HepG2 (cell line): ENCODE results near the gene ARPP21. TPM values are rescaled to one million over a fixed set of nuclear protein-coding genes. Genes with fewer than 3 reads are reported as not detected.

Experiments used
- ATAC-seq: fragments of 200-7000 bp; cut with Tn5 transposase; 3 replicates; pipeline ENCODE4 v1.9.1; 2020; ENCODE audit warnings: mild to moderate bottlenecking, moderate library complexity
- BruUV-seq: library from RNA; stranded (reverse); fragments of 400-500 nt; replicated peaks from 2 replicates; lab custom pipeline; 2021; lab: Mats Ljungman, UMichigan
- CTCF ChIA-PET: fragments of 300-600 bp; formaldehyde crosslinking; extraction: SDS; loops from one replicate; lab custom pipeline; 2021; ENCODE audit warnings: low total read pairs, inconsistent platforms, low intra/inter-chr PET ratio; lab: Yijun Ruan, JAX
- POLR2A ChIA-PET: fragments of 350-600 bp; sonication (Branson Sonifier 250); formaldehyde crosslinking; loops from one replicate; lab custom pipeline; 2020; ENCODE audit warnings: antibody characterized with exemption, inconsistent platforms; lab: Yijun Ruan, JAX
- DNase-seq: peaks from one replicate; pipeline ENCODE4 v3.0.0-alpha.2; 2015; ENCODE audit warnings: low spot score
- FAIRE-seq: peaks from 3 replicates; lab custom pipeline; 2011; peaks lifted over from hg19 to GRCh38; lab: Jason Lieb, UNC
- H2AFZ ChIP-seq: one replicate; pipeline ENCODE4 v1.6.1; 2011; ENCODE audit warnings: low read length, inconsistent platforms
- H3K27ac ChIP-seq: fragments of 300-600 bp; 3 replicates; pipeline ENCODE4 v1.8.0; 2011; ENCODE audit warnings: mixed run types, mild to moderate bottlenecking, mixed read lengths, low read length, inconsistent platforms; ENCODE audit not compliant: insufficient read depth; ENCODE audit errors: extremely low read length
- H3K27me3 ChIP-seq, 2 experiments: fragments of 200-600 bp in 1 of 2; 2 replicates in 1 of 2; 3 replicates in 1 of 2; pipeline versions ENCODE4 v1.6.0 to v1.8.0; 2011; ENCODE audit warnings: low read length in 2 of 2, mild to moderate bottlenecking in 2 of 2, moderate library complexity in 2 of 2, inconsistent platforms in 1 of 2; ENCODE audit not compliant: insufficient read depth in 2 of 2, control insufficient read depth in 1 of 2
- H3K36me3 ChIP-seq, 2 experiments: fragments of 200-600 bp in 1 of 2; replicated peaks in 1 of 2; 2 replicates in 1 of 2; 3 replicates in 1 of 2; pipeline versions ENCODE4 v1.5.1 to v1.8.0; 2011; ENCODE audit warnings: low read length in 2 of 2, inconsistent platforms in 1 of 2; ENCODE audit not compliant: insufficient read depth in 2 of 2, control insufficient read depth in 1 of 2
- H3K4me1 ChIP-seq: 2 replicates; pipeline ENCODE4 v1.5.1; 2012; ENCODE audit warnings: low read length, inconsistent platforms; ENCODE audit not compliant: insufficient read depth
- H3K4me2 ChIP-seq: 2 replicates; pipeline ENCODE4 v1.6.0; 2011; ENCODE audit warnings: low read depth, low read length, inconsistent platforms
- H3K4me3 ChIP-seq, 3 experiments: fragments of 200-600 bp in 1 of 3; sonication (generic), shearing (Covaris generic) in 1 of 3; replicated peaks in 1 of 3; 2 replicates each; pipeline ENCODE4 v1.5.1; 2011 to 2016; ENCODE audit warnings: low read length in 3 of 3, inconsistent platforms in 2 of 3, low read depth in 2 of 3, mild to moderate bottlenecking in 2 of 3, control low read depth in 1 of 3, mixed read lengths in 1 of 3; ENCODE audit not compliant: insufficient read depth in 1 of 3
- H3K79me2 ChIP-seq: one replicate; pipeline ENCODE4 v1.6.1; 2011; ENCODE audit warnings: low read length, inconsistent platforms; ENCODE audit not compliant: insufficient read depth
- H3K9ac ChIP-seq: 2 replicates; pipeline ENCODE4 v1.6.0; 2011; ENCODE audit warnings: mild to moderate bottlenecking, low read depth, low read length, inconsistent platforms; ENCODE audit not compliant: insufficient read depth
- H3K9me3 ChIP-seq: 2 replicates; pipeline ENCODE4 v1.5.1; 2012; ENCODE audit warnings: mild to moderate bottlenecking, low read length
- H4K20me1 ChIP-seq: 2 replicates; pipeline ENCODE4 v1.6.0; 2011; ENCODE audit warnings: inconsistent platforms, mild to moderate bottlenecking, low read length, moderate library complexity; ENCODE audit not compliant: insufficient read depth
- BORCS8-MEF2B ChIP-seq: sonication (generic); formaldehyde crosslinking; IDR thresholded peaks from 2 replicates; pipeline ENCODE4 v1.8.0; 2022; ENCODE audit warnings: mild to moderate bottlenecking, missing genetic modification reagents
- FUBP1 ChIP-seq: sonication (generic); formaldehyde crosslinking; IDR thresholded peaks from 2 replicates; pipeline ENCODE4 v1.5.1; 2020; ENCODE audit warnings: missing genetic modification reagents, mild to moderate bottlenecking, borderline replicate concordance
- GABPB1 ChIP-seq: IDR thresholded peaks from 2 replicates; pipeline ENCODE4 v1.6.1; 2016; ENCODE audit warnings: mild to moderate bottlenecking, missing genetic modification reagents, moderate library complexity, missing compliant biosample characterization
- MED1 ChIP-seq: sonication (generic); formaldehyde crosslinking; IDR thresholded peaks from 2 replicates; pipeline ENCODE4 v1.4.0; 2020; ENCODE audit warnings: missing genetic modification reagents
- TFE3 ChIP-seq: IDR thresholded peaks from 2 replicates; pipeline ENCODE4 v1.6.1; 2016
- ZBTB25 ChIP-seq: IDR thresholded peaks from 2 replicates; pipeline ENCODE4 v1.6.1; 2018; ENCODE audit warnings: missing genetic modification reagents
- ZFP41 ChIP-seq: sonication (generic); formaldehyde crosslinking; IDR thresholded peaks from 2 replicates; pipeline ENCODE4 v1.4.0; 2020; ENCODE audit warnings: mild to moderate bottlenecking, missing genetic modification reagents, borderline replicate concordance
- ZFP82 ChIP-seq: sonication (generic); formaldehyde crosslinking; IDR thresholded peaks from 2 replicates; pipeline ENCODE4 v1.5.1; 2020; ENCODE audit warnings: mild to moderate bottlenecking, missing genetic modification reagents, borderline replicate concordance
- ZNF180 ChIP-seq: sonication (generic); formaldehyde crosslinking; IDR thresholded peaks from 2 replicates; pipeline ENCODE4 v1.4.0; 2020; ENCODE audit warnings: low read depth, missing genetic modification reagents, borderline replicate concordance
- ZNF230 ChIP-seq: sonication (generic); formaldehyde crosslinking; IDR thresholded peaks from 2 replicates; pipeline ENCODE4 v1.4.0; 2020; ENCODE audit warnings: mild to moderate bottlenecking, missing genetic modification reagents
- ZNF484 ChIP-seq: sonication (generic); formaldehyde crosslinking; IDR thresholded peaks from 2 replicates; pipeline ENCODE4 v1.5.1; 2020; ENCODE audit warnings: mild to moderate bottlenecking, low read depth, missing genetic modification reagents, borderline replicate concordance
- ZNF552 ChIP-seq: sonication (generic); formaldehyde crosslinking; IDR thresholded peaks from 2 replicates; pipeline ENCODE4 v1.9.0; 2022; ENCODE audit warnings: missing genetic modification reagents, mild to moderate bottlenecking, borderline replicate concordance
- ZNF672 ChIP-seq: sonication (generic); formaldehyde crosslinking; IDR thresholded peaks from 2 replicates; pipeline ENCODE4 v1.8.1; 2022; ENCODE audit warnings: missing genetic modification reagents
- ZNF761 ChIP-seq: sonication (generic); formaldehyde crosslinking; conservative IDR thresholded peaks from 2 replicates; pipeline ENCODE4 v1.4.0; 2020; ENCODE audit warnings: mild to moderate bottlenecking, missing genetic modification reagents
- in situ Hi-C: cut with HindIII; loops from 2 replicates; pipeline ENCODE4 v1.10.0; 2017; ENCODE audit warnings: low pct_unique_long_range_greater_than_20kb; ENCODE audit not compliant: extremely low pct_ligation_motif_present
- intact Hi-C: fragments of 100-400 bp; cut with micrococcal nuclease; formaldehyde crosslinking; loops from one replicate; pipeline ENCODE4 v1.10.0; 2022; ENCODE audit not compliant: unreplicated experiment
- polyA plus RNA-seq, 8 experiments: library from polyadenylated mRNA; depleted of rRNA in 3 of 8; stranded (reverse) in 7 of 8; unstranded in 1 of 8; fragments of >200 nt; fragmentation: Illumina TruSeq in 4 of 8; extraction: Trizol in 4 of 8; gene quantifications; 2 replicates each; pipeline versions ENCODE4 v1.2.1 to v1.2.3, GENCODE V29; 2011 to 2016; ENCODE audit warnings: low read depth in 4 of 8, missing spikeins in 1 of 8, mixed read lengths in 1 of 8; ENCODE audit not compliant: insufficient read depth in 1 of 8
- total RNA-seq, 5 experiments: library from RNA; depleted of rRNA; stranded (reverse); fragments of >200 nt; fragmentation: Illumina TruSeq; extraction: Trizol; gene quantifications; 2 replicates each; pipeline ENCODE4 v1.2.3, GENCODE V29; 2016; ENCODE audit warnings: low read depth in 1 of 5
- TF ChIP-seq, protein P1 (sequence below): sonication (generic); formaldehyde crosslinking; IDR thresholded peaks from 2 replicates; pipeline ENCODE4 v1.4.0; 2020; ENCODE audit warnings: missing genetic modification reagents

Gene ARPP21
- total and polyA plus RNA-seq, 2 of the 13 experiments (the other 11 are each of a cell fraction or from before 2014, with no cell fraction given) = not detected

DNA sequence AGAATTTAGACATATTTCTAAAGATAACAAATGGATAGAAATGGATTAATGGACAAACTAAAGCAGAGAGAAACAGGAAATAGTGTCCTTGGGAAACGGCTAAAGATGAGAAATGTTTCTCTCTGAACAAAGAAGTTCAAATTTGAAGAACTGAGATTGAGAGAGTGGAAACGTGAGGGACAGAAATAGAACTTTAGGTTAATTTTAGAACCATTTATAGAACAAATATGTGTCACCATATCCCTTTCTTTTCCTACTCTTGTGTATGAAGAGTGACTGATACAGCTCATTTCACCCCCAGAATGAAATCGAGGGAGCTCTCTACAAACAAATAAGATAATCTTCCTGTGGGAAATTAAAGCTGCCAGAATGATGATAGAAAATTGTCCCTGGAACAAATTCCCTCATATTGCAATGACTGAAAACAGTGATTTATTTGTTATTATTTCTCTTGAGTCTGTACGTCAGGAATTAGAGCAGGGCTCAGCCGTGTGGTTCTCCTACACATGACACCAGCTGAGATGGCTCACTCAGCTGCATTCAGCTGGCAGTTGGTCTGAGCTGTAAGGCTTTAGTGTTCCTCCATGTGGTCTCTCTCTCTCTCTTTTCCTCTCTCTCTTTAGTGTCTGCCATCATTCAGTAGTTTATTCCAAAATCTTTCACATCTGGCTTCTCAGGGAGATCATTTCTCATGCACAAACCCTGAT is 46.6 kb upstream of the ARPP21 start (continued):
- TF ChIP-seq, protein P1, sequence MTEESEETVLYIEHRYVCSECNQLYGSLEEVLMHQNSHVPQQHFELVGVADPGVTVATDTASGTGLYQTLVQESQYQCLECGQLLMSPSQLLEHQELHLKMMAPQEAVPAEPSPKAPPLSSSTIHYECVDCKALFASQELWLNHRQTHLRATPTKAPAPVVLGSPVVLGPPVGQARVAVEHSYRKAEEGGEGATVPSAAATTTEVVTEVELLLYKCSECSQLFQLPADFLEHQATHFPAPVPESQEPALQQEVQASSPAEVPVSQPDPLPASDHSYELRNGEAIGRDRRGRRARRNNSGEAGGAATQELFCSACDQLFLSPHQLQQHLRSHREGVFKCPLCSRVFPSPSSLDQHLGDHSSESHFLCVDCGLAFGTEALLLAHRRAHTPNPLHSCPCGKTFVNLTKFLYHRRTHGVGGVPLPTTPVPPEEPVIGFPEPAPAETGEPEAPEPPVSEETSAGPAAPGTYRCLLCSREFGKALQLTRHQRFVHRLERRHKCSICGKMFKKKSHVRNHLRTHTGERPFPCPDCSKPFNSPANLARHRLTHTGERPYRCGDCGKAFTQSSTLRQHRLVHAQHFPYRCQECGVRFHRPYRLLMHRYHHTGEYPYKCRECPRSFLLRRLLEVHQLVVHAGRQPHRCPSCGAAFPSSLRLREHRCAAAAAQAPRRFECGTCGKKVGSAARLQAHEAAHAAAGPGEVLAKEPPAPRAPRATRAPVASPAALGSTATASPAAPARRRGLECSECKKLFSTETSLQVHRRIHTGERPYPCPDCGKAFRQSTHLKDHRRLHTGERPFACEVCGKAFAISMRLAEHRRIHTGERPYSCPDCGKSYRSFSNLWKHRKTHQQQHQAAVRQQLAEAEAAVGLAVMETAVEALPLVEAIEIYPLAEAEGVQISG (CRISPR knock-in tag) = no peak
- TF ChIP-seq ZBTB25 (CRISPR knock-in tag) (no peak), TFE3 (CRISPR knock-in tag) (no peak), ZNF230 (CRISPR knock-in tag) (no peak), ZNF484 (CRISPR knock-in tag) (no peak), BORCS8-MEF2B (CRISPR knock-in tag) (no peak)

DNA sequence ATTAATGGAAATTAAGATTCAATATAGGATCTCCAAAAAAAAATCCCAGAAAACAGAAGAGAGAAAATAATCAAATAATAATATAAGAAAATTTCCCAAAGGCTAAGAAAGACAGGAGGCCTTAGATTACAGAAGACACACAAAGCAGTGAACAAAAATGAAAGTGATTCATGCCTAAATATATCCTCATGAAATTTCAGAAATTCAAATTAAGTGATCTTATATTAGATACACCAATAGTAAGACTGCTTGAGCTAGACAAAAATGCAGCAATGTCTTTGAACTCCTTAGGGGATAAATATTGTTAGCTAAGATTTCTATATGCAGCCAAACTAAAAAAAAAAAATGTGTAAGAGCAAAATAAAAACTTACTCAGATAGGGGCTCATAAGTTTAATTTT is 44.6 kb upstream of the ARPP21 start:
- in situ Hi-C loops = no loop called here
- no peak for FAIRE-seq

More for the DNA sequence above, 44.6 kb upstream of the ARPP21 start:
- Histone ChIP-seq H3K27me3 (no peaks in the 10 kb centered on the region), H3K4me1 (no peaks in the 10 kb centered on the region), H3K79me2 (no peaks in the 10 kb centered on the region), H3K4me3 (no peak overlapping the region), H3K4me2 (no peak overlapping the region), H2AFZ (no peak overlapping the region), H3K9me3 (no peaks in the 10 kb centered on the region), H3K9ac (no peak overlapping the region), H3K27ac (no peak overlapping the region), H4K20me1 (no peaks in the 10 kb centered on the region), H3K36me3 (no peaks in the 10 kb centered on the region)
- no peak for DNase-seq
- no peak for TF ChIP-seq MED1 (CRISPR knock-in tag)
- no peak for TF ChIP-seq ZFP82 (CRISPR knock-in tag)
- TF ChIP-seq GABPB1 (CRISPR knock-in tag) = no peak
- no peak for TF ChIP-seq ZNF672 (CRISPR knock-in tag)
- no peak for TF ChIP-seq ZNF761 (CRISPR knock-in tag)
- TF ChIP-seq ZNF552 = no peak
- TF ChIP-seq FUBP1 (CRISPR knock-in tag) = no peak
- no peak for TF ChIP-seq ZFP41
- no peak for TF ChIP-seq ZNF180 (CRISPR knock-in tag)
- POLR2A ChIA-PET = no interaction called here
- intact Hi-C loops = no loop called here
- BruUV-seq = no TSS peak
- no peak for ATAC-seq
- CTCF ChIA-PET = no interaction called here
